SK-N-SH treated with all-trans-retinoic acid at 6 μM for 48 hours (cell line): ENCODE data around the gene SVIL.
"Not testable (repeated sequence)": the region's sequence is repeated elsewhere in the genome, so short reads cannot be mapped to it uniquely, and the experiment has no call there.

Source experiments
- ATAC-seq: fragments of 200-7000 bp; cut with Tn5 transposase; 3 replicates; pipeline ENCODE4 v1.9.1; 2020; ENCODE audit warnings: mild to moderate bottlenecking, moderate library complexity
- ARNTL ChIP-seq: fragments of 450-650 bp; formaldehyde crosslinking; IDR thresholded peaks from 2 replicates; pipeline ENCODE4 v1.5.0; 2020; ENCODE audit warnings: low read depth, mild to moderate bottlenecking, moderate library complexity, borderline replicate concordance
- BACH2 ChIP-seq: fragments of 250-450 bp; sonication (Bioruptor Pico); IDR thresholded peaks from 2 replicates; pipeline ENCODE4 v1.9.0; 2021; ENCODE audit warnings: mild to moderate bottlenecking, borderline replicate concordance
- ISL1 ChIP-seq: fragments of 250-450 bp; sonication (Bioruptor Pico); IDR thresholded peaks from 2 replicates; pipeline ENCODE4 v2.1.2; 2022; ENCODE audit warnings: mild to moderate bottlenecking, moderate library complexity
- PPARA ChIP-seq: fragments of 250-450 bp; sonication (Bioruptor Pico); IDR thresholded peaks from 2 replicates; pipeline ENCODE4 v1.5.0; 2020; ENCODE audit warnings: mild to moderate bottlenecking, borderline replicate concordance
- RARB ChIP-seq: fragments of 250-450 bp; sonication (Bioruptor Pico); IDR thresholded peaks from 2 replicates; pipeline ENCODE4 v1.8.0; 2021; ENCODE audit warnings: mild to moderate bottlenecking, moderate library complexity
- SNAI2 ChIP-seq: fragments of 250-450 bp; sonication (Bioruptor Pico); IDR thresholded peaks from 2 replicates; pipeline ENCODE4 v1.5.0; 2020; ENCODE audit warnings: mild to moderate bottlenecking, moderate library complexity
- TCF4 ChIP-seq: fragments of 250-450 bp; sonication (Bioruptor Pico); IDR thresholded peaks from 2 replicates; pipeline ENCODE4 v1.8.0; 2021; ENCODE audit warnings: mild to moderate bottlenecking, moderate library complexity, borderline replicate concordance
- TOX ChIP-seq: fragments of 250-450 bp; sonication (Bioruptor Pico); IDR thresholded peaks from 2 replicates; pipeline ENCODE4 v1.8.0; 2021; ENCODE audit warnings: mild to moderate bottlenecking, moderate library complexity, borderline replicate concordance
- ZC3H10 ChIP-seq: fragments of 250-450 bp; sonication (Bioruptor Pico); IDR thresholded peaks from 2 replicates; pipeline ENCODE4 v1.5.1; 2021; ENCODE audit warnings: mild to moderate bottlenecking, moderate library complexity
- ZFP30 ChIP-seq: fragments of 450-650 bp; formaldehyde crosslinking; IDR thresholded peaks from 2 replicates; pipeline ENCODE4 v1.5.0; 2022; ENCODE audit warnings: mild to moderate bottlenecking, moderate library complexity
- ZNF70 ChIP-seq: fragments of 450-650 bp; formaldehyde crosslinking; IDR thresholded peaks from 2 replicates; pipeline ENCODE4 v1.5.0; 2020; ENCODE audit warnings: mild to moderate bottlenecking, moderate library complexity
- ZNF8 ChIP-seq: fragments of 450-650 bp; formaldehyde crosslinking; IDR thresholded peaks from 2 replicates; pipeline ENCODE4 v1.5.0; 2020; ENCODE audit warnings: mild to moderate bottlenecking, moderate library complexity
- TF ChIP-seq, protein P1 (sequence below): fragments of 250-450 bp; sonication (Bioruptor Pico); IDR thresholded peaks from 2 replicates; pipeline ENCODE4 v1.8.0; 2021; ENCODE audit warnings: low read depth, mild to moderate bottlenecking, moderate library complexity, borderline replicate concordance
- TF ChIP-seq, protein P2 (sequence below): fragments of 250-450 bp; sonication (Bioruptor Pico); IDR thresholded peaks from 2 replicates; pipeline ENCODE4 v1.5.0; 2020; ENCODE audit warnings: mild to moderate bottlenecking, moderate library complexity
- TF ChIP-seq, protein P3 (sequence below): fragments of 250-450 bp; sonication (Bioruptor Pico); IDR thresholded peaks from 2 replicates; pipeline ENCODE4 v1.5.1; 2020; ENCODE audit warnings: low read depth, mild to moderate bottlenecking, moderate library complexity
- TF ChIP-seq, protein P4 (sequence below): fragments of 250-450 bp; sonication (Bioruptor Pico); IDR thresholded peaks from 2 replicates; pipeline ENCODE4 v1.5.1; 2021; ENCODE audit warnings: mild to moderate bottlenecking, moderate library complexity
- TF ChIP-seq, protein P5 (sequence below): fragments of 250-450 bp; sonication (Bioruptor Pico); IDR thresholded peaks from 2 replicates; pipeline ENCODE4 v1.8.0; 2020; ENCODE audit warnings: mild to moderate bottlenecking, moderate library complexity, borderline replicate concordance

SVIL gene

DNA sequence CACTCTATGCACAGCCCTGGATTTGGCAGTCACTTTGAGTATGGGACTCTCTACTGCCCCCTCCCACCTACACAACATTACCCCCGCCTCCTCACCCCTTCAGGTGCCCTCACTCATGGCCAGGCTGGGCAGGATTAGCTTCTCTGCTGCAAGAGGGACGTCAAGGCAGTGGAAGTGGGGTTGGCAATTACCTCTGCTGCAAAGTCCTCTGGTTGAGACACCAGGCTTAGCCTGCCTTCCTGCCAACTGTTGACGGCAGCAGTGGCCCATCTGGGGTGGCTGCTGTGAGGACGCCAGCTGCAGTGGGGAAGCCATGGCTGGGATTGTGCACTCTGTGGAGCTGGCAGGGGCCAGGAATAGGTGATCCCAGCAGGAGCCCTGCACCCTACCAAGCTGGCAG lies 26.7 kb downstream of the SVIL start:
- ATAC-seq: no peak; the same call in 1 of the 3 replicates
- TF ChIP-seq SNAI2 (CRISPR knock-in tag): no peak

DNA sequence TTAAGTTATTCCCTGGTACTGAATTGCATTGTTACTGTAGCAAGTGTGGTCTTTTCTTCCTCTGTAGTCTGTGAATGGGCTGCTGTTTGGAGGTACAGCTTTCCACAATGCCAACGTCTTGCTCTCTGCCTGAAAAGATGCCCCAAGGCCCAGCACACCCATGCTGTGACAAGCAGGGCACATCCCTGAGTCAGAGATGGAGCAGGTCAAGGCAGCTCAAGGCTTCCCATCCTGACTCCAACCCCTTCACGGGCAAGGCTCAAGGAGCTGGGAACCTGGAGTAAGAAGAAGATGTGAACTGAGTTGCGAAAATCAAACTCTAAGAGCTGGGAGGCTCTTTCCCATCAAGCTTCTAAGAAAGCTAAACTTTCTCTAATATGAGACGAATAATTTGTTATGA lies 27.2 kb downstream of the SVIL start:
- TF ChIP-seq SNAI2 (CRISPR knock-in tag) (no peak), ISL1 (CRISPR knock-in tag) (no peak)
- no peak for ATAC-seq

DNA sequence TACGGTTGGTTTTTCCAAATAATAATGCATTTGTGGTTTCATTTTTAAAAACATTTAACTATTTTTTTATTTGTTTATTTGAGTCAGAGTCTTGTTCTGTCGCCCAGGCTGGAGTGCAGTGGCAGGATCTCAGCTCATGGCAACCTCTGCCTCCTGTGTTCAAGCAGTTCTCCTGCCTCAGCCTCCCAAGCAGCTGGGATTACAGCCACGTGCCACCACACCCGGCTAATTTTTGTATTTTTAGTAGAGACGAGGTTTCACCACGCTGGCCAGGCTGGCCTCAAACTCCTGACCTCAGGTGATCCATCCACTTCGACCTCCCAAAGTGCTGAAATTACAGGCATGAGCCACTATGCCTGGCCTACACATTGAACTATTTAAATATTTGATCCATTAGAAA lies 28.1 kb downstream of the SVIL start:
- not testable (repeated sequence) for ATAC-seq

DNA sequence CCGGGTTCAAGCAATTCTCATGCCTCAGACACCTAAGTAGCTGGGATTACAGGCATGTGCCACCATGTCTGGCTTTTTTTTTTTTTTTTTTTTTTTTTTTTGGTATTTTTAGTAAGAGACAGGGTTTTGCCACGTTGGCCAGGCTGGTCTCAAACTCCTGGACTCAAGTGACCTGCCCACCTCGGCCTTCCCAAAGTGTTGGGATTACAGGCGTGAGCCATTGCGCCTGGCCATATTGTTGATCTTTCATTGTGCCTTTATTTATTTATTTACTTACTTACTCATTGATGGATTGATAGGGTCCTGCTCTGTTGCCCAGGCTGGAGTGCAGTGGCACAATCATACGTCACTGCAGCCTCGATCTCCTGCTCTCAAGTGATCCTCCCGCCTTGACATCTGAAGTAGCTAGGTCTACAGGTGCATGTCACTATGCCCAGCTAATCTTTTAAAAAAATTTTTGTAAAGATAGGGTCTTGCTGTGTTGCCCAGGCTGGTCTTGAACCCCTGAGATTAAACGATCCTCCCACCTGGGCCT lies 30.4 kb downstream of the SVIL start:
- no peak for TF ChIP-seq ARNTL (CRISPR knock-in tag)
- TF ChIP-seq ZNF8 (CRISPR knock-in tag): no peak
- no peak for TF ChIP-seq SNAI2 (CRISPR knock-in tag)
- TF ChIP-seq RARB (CRISPR knock-in tag): no peak
- no peak for TF ChIP-seq ISL1 (CRISPR knock-in tag)
- TF ChIP-seq BACH2 (CRISPR knock-in tag): no peak
- TF ChIP-seq, protein P1, sequence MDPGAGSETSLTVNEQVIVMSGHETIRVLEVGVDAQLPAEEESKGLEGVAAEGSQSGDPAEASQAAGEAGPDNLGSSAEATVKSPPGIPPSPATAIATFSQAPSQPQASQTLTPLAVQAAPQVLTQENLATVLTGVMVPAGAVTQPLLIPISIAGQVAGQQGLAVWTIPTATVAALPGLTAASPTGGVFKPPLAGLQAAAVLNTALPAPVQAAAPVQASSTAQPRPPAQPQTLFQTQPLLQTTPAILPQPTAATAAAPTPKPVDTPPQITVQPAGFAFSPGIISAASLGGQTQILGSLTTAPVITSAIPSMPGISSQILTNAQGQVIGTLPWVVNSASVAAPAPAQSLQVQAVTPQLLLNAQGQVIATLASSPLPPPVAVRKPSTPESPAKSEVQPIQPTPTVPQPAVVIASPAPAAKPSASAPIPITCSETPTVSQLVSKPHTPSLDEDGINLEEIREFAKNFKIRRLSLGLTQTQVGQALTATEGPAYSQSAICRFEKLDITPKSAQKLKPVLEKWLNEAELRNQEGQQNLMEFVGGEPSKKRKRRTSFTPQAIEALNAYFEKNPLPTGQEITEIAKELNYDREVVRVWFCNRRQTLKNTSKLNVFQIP: no peak
- no peak for TF ChIP-seq ZC3H10 (CRISPR knock-in tag)
- TF ChIP-seq TCF4: no peak
- TF ChIP-seq, protein P2, sequence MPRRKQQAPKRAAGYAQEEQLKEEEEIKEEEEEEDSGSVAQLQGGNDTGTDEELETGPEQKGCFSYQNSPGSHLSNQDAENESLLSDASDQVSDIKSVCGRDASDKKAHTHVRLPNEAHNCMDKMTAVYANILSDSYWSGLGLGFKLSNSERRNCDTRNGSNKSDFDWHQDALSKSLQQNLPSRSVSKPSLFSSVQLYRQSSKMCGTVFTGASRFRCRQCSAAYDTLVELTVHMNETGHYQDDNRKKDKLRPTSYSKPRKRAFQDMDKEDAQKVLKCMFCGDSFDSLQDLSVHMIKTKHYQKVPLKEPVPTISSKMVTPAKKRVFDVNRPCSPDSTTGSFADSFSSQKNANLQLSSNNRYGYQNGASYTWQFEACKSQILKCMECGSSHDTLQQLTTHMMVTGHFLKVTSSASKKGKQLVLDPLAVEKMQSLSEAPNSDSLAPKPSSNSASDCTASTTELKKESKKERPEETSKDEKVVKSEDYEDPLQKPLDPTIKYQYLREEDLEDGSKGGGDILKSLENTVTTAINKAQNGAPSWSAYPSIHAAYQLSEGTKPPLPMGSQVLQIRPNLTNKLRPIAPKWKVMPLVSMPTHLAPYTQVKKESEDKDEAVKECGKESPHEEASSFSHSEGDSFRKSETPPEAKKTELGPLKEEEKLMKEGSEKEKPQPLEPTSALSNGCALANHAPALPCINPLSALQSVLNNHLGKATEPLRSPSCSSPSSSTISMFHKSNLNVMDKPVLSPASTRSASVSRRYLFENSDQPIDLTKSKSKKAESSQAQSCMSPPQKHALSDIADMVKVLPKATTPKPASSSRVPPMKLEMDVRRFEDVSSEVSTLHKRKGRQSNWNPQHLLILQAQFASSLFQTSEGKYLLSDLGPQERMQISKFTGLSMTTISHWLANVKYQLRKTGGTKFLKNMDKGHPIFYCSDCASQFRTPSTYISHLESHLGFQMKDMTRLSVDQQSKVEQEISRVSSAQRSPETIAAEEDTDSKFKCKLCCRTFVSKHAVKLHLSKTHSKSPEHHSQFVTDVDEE: no peak
- TF ChIP-seq, protein P3, sequence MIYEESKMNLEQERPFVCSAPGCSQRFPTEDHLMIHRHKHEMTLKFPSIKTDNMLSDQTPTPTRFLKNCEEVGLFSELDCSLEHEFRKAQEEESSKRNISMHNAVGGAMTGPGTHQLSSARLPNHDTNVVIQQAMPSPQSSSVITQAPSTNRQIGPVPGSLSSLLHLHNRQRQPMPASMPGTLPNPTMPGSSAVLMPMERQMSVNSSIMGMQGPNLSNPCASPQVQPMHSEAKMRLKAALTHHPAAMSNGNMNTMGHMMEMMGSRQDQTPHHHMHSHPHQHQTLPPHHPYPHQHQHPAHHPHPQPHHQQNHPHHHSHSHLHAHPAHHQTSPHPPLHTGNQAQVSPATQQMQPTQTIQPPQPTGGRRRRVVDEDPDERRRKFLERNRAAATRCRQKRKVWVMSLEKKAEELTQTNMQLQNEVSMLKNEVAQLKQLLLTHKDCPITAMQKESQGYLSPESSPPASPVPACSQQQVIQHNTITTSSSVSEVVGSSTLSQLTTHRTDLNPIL (CRISPR knock-in tag): no peak
- TF ChIP-seq PPARA: no peak
- TF ChIP-seq, protein P4, sequence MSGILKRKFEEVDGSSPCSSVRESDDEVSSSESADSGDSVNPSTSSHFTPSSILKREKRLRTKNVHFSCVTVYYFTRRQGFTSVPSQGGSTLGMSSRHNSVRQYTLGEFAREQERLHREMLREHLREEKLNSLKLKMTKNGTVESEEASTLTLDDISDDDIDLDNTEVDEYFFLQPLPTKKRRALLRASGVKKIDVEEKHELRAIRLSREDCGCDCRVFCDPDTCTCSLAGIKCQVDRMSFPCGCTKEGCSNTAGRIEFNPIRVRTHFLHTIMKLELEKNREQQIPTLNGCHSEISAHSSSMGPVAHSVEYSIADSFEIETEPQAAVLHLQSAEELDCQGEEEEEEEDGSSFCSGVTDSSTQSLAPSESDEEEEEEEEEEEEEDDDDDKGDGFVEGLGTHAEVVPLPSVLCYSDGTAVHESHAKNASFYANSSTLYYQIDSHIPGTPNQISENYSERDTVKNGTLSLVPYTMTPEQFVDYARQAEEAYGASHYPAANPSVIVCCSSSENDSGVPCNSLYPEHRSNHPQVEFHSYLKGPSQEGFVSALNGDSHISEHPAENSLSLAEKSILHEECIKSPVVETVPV: no peak
- no peak for TF ChIP-seq TOX
- ATAC-seq: no peak

DNA sequence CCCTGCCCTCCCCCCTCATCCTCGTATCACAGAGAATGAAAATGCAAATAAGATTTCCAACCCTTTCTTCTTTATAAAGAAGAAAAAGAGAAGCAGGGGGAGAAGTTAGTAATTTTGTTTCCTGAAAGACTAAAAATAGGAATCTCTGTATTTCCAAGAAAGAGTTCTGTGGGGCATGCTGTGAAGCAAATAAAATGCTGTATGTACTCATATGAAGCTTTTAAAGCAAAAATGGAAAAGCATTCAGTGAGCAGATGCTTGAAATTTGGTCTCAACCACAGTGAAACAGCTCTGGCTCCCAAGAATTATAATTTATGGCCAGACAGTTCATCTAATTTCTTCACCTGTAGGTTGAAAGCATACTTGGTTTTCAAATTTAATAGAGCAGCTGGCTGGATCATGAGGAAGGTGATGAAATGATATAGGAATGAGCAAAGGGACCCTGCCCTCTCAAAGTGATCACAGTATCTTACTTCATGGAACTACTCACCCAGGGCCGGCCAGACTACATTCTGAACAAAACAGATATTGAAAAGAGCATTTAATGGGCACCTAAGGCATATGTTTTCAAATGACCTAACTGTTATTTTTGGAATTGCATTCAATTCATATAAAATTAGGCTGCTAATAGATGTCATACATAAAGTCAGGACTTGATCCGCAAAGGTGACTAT lies 31.4 kb downstream of the SVIL start:
- no peak for ATAC-seq
- TF ChIP-seq, protein P5, sequence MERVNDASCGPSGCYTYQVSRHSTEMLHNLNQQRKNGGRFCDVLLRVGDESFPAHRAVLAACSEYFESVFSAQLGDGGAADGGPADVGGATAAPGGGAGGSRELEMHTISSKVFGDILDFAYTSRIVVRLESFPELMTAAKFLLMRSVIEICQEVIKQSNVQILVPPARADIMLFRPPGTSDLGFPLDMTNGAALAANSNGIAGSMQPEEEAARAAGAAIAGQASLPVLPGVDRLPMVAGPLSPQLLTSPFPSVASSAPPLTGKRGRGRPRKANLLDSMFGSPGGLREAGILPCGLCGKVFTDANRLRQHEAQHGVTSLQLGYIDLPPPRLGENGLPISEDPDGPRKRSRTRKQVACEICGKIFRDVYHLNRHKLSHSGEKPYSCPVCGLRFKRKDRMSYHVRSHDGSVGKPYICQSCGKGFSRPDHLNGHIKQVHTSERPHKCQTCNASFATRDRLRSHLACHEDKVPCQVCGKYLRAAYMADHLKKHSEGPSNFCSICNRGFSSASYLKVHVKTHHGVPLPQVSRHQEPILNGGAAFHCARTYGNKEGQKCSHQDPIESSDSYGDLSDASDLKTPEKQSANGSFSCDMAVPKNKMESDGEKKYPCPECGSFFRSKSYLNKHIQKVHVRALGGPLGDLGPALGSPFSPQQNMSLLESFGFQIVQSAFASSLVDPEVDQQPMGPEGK: no peak
- TF ChIP-seq PPARA (no peak), ZC3H10 (CRISPR knock-in tag) (no peak), ARNTL (CRISPR knock-in tag) (no peak), ISL1 (CRISPR knock-in tag) (no peak), BACH2 (CRISPR knock-in tag) (no peak), ZFP30 (no peak), SNAI2 (CRISPR knock-in tag) (no peak), ZNF70 (CRISPR knock-in tag) (no peak)
- TF ChIP-seq, protein P3 (CRISPR knock-in tag): no peak
- TF ChIP-seq, protein P2: no peak
- TF ChIP-seq, protein P1: no peak
